ENCODE results near the gene NOS3. TPM values are rescaled to one million over a fixed set of nuclear protein-coding genes. Genes with fewer than 3 reads are reported as not detected.

The NOS3 gene
- total and polyA plus RNA-seq, 11 donors: 8.9 to 49.4 (median 17.3) TPM

- no peak for TF ChIP-seq POLR2A (IDR thresholded peaks at IDR 0.05)
- TF ChIP-seq, protein P1, sequence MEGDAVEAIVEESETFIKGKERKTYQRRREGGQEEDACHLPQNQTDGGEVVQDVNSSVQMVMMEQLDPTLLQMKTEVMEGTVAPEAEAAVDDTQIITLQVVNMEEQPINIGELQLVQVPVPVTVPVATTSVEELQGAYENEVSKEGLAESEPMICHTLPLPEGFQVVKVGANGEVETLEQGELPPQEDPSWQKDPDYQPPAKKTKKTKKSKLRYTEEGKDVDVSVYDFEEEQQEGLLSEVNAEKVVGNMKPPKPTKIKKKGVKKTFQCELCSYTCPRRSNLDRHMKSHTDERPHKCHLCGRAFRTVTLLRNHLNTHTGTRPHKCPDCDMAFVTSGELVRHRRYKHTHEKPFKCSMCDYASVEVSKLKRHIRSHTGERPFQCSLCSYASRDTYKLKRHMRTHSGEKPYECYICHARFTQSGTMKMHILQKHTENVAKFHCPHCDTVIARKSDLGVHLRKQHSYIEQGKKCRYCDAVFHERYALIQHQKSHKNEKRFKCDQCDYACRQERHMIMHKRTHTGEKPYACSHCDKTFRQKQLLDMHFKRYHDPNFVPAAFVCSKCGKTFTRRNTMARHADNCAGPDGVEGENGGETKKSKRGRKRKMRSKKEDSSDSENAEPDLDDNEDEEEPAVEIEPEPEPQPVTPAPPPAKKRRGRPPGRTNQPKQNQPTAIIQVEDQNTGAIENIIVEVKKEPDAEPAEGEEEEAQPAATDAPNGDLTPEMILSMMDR (IDR thresholded peaks at IDR 0.05): peak in 11 of 12 donors; percentile 14 to 56 (median 34)
- peak overlapping the region in 7 of 12 donors; percentile 12 to 42 (median 27) for H3K4me3 ChIP-seq
- intact Hi-C loops (cut with DNase I): loop anchor here in 1 of 10 donors (2.0 kb wide), 1 partner anchor 98 kb away; no protein-coding TSS in a partner anchor
- peaks cover 0 to 22% (median 2%) of the 10 kb centered on the region in 9 donors for H3K27me3 ChIP-seq
- H3K27ac ChIP-seq: peak overlapping the region in 2 of 12 donors; percentile 13 to 29
- WGBS, 4 donors: 33 to 47% (median 40%) methylated on average over 17 to 23 of the region's 23 CpGs
- H3K4me1 ChIP-seq: peaks cover 0 to 68% (median 27%) of the 10 kb centered on the region in 12 donors
- H3K9me3 ChIP-seq: no peaks in the 10 kb centered on the region
- DNase-seq (no peak), ATAC-seq (no peak)
- peaks cover 0 to 6% (median 0%) of the 10 kb centered on the region in 9 donors for H3K36me3 ChIP-seq
These were observed 22.1 kb downstream of the NOS3 start for GRCh38 chr7:151012911-151013347.

DNA sequence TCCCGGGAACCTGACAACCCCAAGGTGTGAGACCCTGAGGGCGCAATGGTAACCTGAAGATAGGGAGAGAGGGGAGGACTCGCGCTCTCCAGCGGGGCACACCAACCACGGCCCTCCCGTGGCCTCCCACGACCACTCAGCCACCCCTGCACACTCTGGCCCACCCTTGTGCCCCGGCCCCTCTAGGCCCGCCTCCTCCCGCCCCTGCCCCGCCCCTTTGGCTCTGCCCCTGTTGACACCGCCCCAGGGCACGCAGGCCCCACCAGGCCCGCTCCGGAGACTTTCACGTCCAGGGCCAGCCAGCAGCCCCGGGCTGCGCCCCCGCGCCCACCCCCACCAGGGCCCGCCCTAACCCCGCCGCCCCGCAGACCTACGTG lies 22.5 kb downstream of the NOS3 start:
- H3K27me3 ChIP-seq: peaks cover 0 to 22% (median 6%) of the 10 kb centered on the region in 9 donors
- peaks cover 0 to 6% (median 0%) of the 10 kb centered on the region in 9 donors for H3K36me3 ChIP-seq
- ATAC-seq (peak in 2 of 4 donors; percentile 7 to 12), DNase-seq (no peak)
- intact Hi-C loops (cut with DNase I): loop anchor here in 1 of 10 donors (2.0 kb wide), 1 partner anchor 97 kb away; no protein-coding TSS in a partner anchor
- peak overlapping the region in 10 of 12 donors; percentile 12 to 57 (median 38) for H3K4me3 ChIP-seq
- H3K9me3 ChIP-seq: no peaks in the 10 kb centered on the region
- peaks cover 0 to 68% (median 27%) of the 10 kb centered on the region in 12 donors for H3K4me1 ChIP-seq
- WGBS, 4 donors: 28 to 48% (median 32%) methylated on average over 21 to 26 of the region's 26 CpGs
- H3K27ac ChIP-seq: no peak overlapping the region
- TF ChIP-seq, protein P1 (IDR thresholded peaks at IDR 0.05): no peak
- TF ChIP-seq POLR2A (IDR thresholded peaks at IDR 0.05): no peak

GRCh38 chr7:151013733-151014497 lies 23.1 kb downstream of the NOS3 start:
- intact Hi-C loops (cut with DNase I): loop anchor here in 1 of 10 donors (2.0 kb wide), 1 partner anchor 97 kb away; no protein-coding TSS in a partner anchor
- DNase-seq (peak; percentile 61 to 85 (median 67)), ATAC-seq (peak in 3 of 4 donors; percentile 2 to 6 (median 5))
- Histone ChIP-seq H3K9me3 (no peaks in the 10 kb centered on the region), H3K27ac (peak overlapping the region in 1 of 12 donors; percentile 67), H3K4me3 (peak overlapping the region in 10 of 12 donors; percentile 12 to 57 (median 38)), H3K27me3 (peaks cover 1 to 26% (median 10%) of the 10 kb centered on the region in 9 donors), H3K4me1 (peaks cover 0 to 68% (median 27%) of the 10 kb centered on the region in 12 donors), H3K36me3 (peaks cover 0 to 6% (median 0%) of the 10 kb centered on the region in 9 donors)
- no peak for TF ChIP-seq POLR2A (IDR thresholded peaks at IDR 0.05)
- TF ChIP-seq, protein P1 (IDR thresholded peaks at IDR 0.05): peak in 2 of 12 donors; percentile 6 to 12
- 37 to 54% (median 43%) methylated on average over 24 to 55 of the region's 55 CpGs for WGBS, 4 donors

DNA sequence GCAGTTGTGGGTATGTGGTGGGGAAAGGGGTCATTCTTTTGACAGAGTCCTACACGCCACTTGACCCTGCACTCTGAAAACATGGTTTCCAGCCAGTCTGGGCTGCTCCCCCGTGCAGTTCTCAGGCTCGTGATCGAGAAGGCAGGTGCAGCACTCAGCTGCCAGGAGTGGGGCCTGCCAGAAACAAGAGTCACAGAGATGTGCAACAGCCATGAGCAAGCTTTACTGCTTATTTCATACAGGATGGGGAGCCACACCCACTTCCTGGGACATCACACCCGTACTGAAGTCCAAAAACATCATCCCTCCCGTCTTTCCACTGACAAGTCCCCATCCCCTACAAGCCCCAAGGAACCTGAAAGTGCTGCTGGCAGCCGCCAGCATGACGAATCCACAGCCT lies 24.1 kb downstream of the NOS3 start:
- Histone ChIP-seq H3K9me3 (no peaks in the 10 kb centered on the region), H3K27ac (no peak overlapping the region), H3K36me3 (peaks cover 0 to 6% (median 0%) of the 10 kb centered on the region in 9 donors), H3K4me1 (peaks cover 0 to 66% (median 27%) of the 10 kb centered on the region in 12 donors), H3K4me3 (no peak overlapping the region), H3K27me3 (peaks cover 3 to 36% (median 20%) of the 10 kb centered on the region in 9 donors)
- TF ChIP-seq, protein P1 (IDR thresholded peaks at IDR 0.05): no peak
- TF ChIP-seq POLR2A (IDR thresholded peaks at IDR 0.05): no peak
- 58 to 79% (median 68%) methylated on average over 8 of the region's 8 CpGs for WGBS, 4 donors
- ATAC-seq (peak in 1 of 4 donors; percentile 10), DNase-seq (no peak)
- intact Hi-C loops (cut with DNase I): loop anchor here in 1 of 10 donors (5.0 kb wide), 1 partner anchor 97 kb away; no protein-coding TSS in a partner anchor
